ENCODE results near the gene NAT9. TPM values are rescaled to one million over a fixed set of nuclear protein-coding genes. Genes with fewer than 3 reads are reported as not detected.

The NAT9 gene
- total RNA-seq, 1 experiment from 2014 or later, result 25.3 TPM

- H3K9me3 ChIP-seq (ENCODE audit: low read length), result no peaks in the 10 kb centered on the region
- no peaks in the 10 kb centered on the region for H3K27me3 ChIP-seq (ENCODE audit: low read length)
- H2AFZ ChIP-seq (ENCODE audit: low read length), result no peak overlapping the region
- no peaks in the 10 kb centered on the region for H3K36me3 ChIP-seq (ENCODE audit: insufficient read depth, low read length)
- H3K27ac ChIP-seq (ENCODE audit: low read length), result no peak overlapping the region
- no peaks in the 10 kb centered on the region for H3K9me2 ChIP-seq (replicated peaks; ENCODE audit: insufficient read depth, low read length)
- H4K20me1 ChIP-seq (ENCODE audit: insufficient read depth, low read depth, low read length), result no peaks in the 10 kb centered on the region
- DNase-seq, result no peak
- no peak overlapping the region for H3K4me2 ChIP-seq (ENCODE audit: low read depth, low read length, poor library complexity, severe bottlenecking)
- no peak overlapping the region for H3K4me3 ChIP-seq (ENCODE audit: low read length)
- H3K4me1 ChIP-seq (ENCODE audit: low read length), result peaks cover 20% of the 10 kb centered on the region
- no peak overlapping the region for H3K9ac ChIP-seq (ENCODE audit: low read length)
- no peaks in the 10 kb centered on the region for H3K79me2 ChIP-seq (ENCODE audit: low read length)
These were observed 10.4 kb upstream of the NAT9 start for GRCh38 chr17:74786431-74787055.

GRCh38 chr17:74785981-74786360 lies 9.8 kb upstream of the NAT9 start:
- Histone ChIP-seq H3K9ac (ENCODE audit: low read length) (no peak overlapping the region), H3K79me2 (ENCODE audit: low read length) (no peaks in the 10 kb centered on the region)

GRCh38 chr17:74785096-74785980 lies 9.2 kb upstream of the NAT9 start:
- Histone ChIP-seq H4K20me1 (ENCODE audit: insufficient read depth, low read depth, low read length) (no peaks in the 10 kb centered on the region; the same call in 1 of the 2 replicates), H2AFZ (ENCODE audit: low read length) (no peak overlapping the region), H3K4me1 (ENCODE audit: low read length) (peaks cover 25% of the 10 kb centered on the region), H3K36me3 (ENCODE audit: insufficient read depth, low read length) (no peaks in the 10 kb centered on the region), H3K9ac (ENCODE audit: low read length) (no peak overlapping the region), H3K4me3 (ENCODE audit: low read length) (no peak overlapping the region), H3K27ac (ENCODE audit: low read length) (no peak overlapping the region), H3K79me2 (ENCODE audit: low read length) (no peaks in the 10 kb centered on the region), H3K27me3 (ENCODE audit: low read length) (no peaks in the 10 kb centered on the region), H3K9me2 (replicated peaks; ENCODE audit: insufficient read depth, low read length) (no peaks in the 10 kb centered on the region), H3K9me3 (ENCODE audit: low read length) (no peaks in the 10 kb centered on the region), H3K4me2 (ENCODE audit: low read depth, low read length, poor library complexity, severe bottlenecking) (peak overlapping the region; percentile 64)
- no peak for DNase-seq

More at GRCh38 chr17:74785981-74786360, 9.8 kb upstream of the NAT9 start:
- Histone ChIP-seq H3K27ac (ENCODE audit: low read length) (no peak overlapping the region), H3K27me3 (ENCODE audit: low read length) (no peaks in the 10 kb centered on the region), H2AFZ (ENCODE audit: low read length) (no peak overlapping the region), H3K36me3 (ENCODE audit: insufficient read depth, low read length) (no peaks in the 10 kb centered on the region), H3K4me2 (ENCODE audit: low read depth, low read length, poor library complexity, severe bottlenecking) (no peak overlapping the region), H3K4me1 (ENCODE audit: low read length) (peaks cover 20% of the 10 kb centered on the region), H3K4me3 (ENCODE audit: low read length) (no peak overlapping the region), H3K9me2 (replicated peaks; ENCODE audit: insufficient read depth, low read length) (no peaks in the 10 kb centered on the region), H4K20me1 (ENCODE audit: insufficient read depth, low read depth, low read length) (no peaks in the 10 kb centered on the region), H3K9me3 (ENCODE audit: low read length) (no peaks in the 10 kb centered on the region)
- DNase-seq, result no peak

GRCh38 chr17:74784125-74784810 lies 8.1 kb upstream of the NAT9 start:
- Histone ChIP-seq H3K79me2 (ENCODE audit: low read length) (no peaks in the 10 kb centered on the region), H3K9ac (ENCODE audit: low read length) (peak overlapping the region; percentile 31), H3K9me2 (replicated peaks; ENCODE audit: insufficient read depth, low read length) (no peaks in the 10 kb centered on the region), H2AFZ (ENCODE audit: low read length) (no peak overlapping the region), H3K36me3 (ENCODE audit: insufficient read depth, low read length) (no peaks in the 10 kb centered on the region), H3K27ac (ENCODE audit: low read length) (peak overlapping the region; percentile 59), H3K27me3 (ENCODE audit: low read length) (no peaks in the 10 kb centered on the region), H3K4me1 (ENCODE audit: low read length) (peaks cover 34% of the 10 kb centered on the region), H3K4me3 (ENCODE audit: low read length) (peak overlapping the region; percentile 41), H4K20me1 (ENCODE audit: insufficient read depth, low read depth, low read length) (no peaks in the 10 kb centered on the region; the same call in 1 of the 2 replicates), H3K9me3 (ENCODE audit: low read length) (no peaks in the 10 kb centered on the region), H3K4me2 (ENCODE audit: low read depth, low read length, poor library complexity, severe bottlenecking) (peak overlapping the region; percentile 64)
- DNase-seq, result no peak

GRCh38 chr17:74782571-74782970 lies 6.4 kb upstream of the NAT9 start:
- no peaks in the 10 kb centered on the region for H3K27me3 ChIP-seq (ENCODE audit: low read length)
- no peaks in the 10 kb centered on the region for H3K9me3 ChIP-seq (ENCODE audit: low read length)
- no peaks in the 10 kb centered on the region; the same call in 1 of the 2 replicates for H4K20me1 ChIP-seq (ENCODE audit: insufficient read depth, low read depth, low read length)
- H3K4me3 ChIP-seq (ENCODE audit: low read length), result no peak overlapping the region
- peaks cover 39% of the 10 kb centered on the region for H3K4me1 ChIP-seq (ENCODE audit: low read length)
- H3K79me2 ChIP-seq (ENCODE audit: low read length), result 0 out of 2 replicates have a peak, but pooled peaks cover 5% of the 10 kb centered on the region
- H3K4me2 ChIP-seq (ENCODE audit: low read depth, low read length, poor library complexity, severe bottlenecking), result no peak overlapping the region
- H3K9ac ChIP-seq (ENCODE audit: low read length), result no peak overlapping the region
- no peak for DNase-seq
- no peak overlapping the region for H3K27ac ChIP-seq (ENCODE audit: low read length)
- H3K36me3 ChIP-seq (ENCODE audit: insufficient read depth, low read length), result no peaks in the 10 kb centered on the region
- H3K9me2 ChIP-seq (replicated peaks; ENCODE audit: insufficient read depth, low read length), result no peaks in the 10 kb centered on the region
- no peak overlapping the region for H2AFZ ChIP-seq (ENCODE audit: low read length)

- H3K4me2 ChIP-seq (ENCODE audit: low read depth, low read length, poor library complexity, severe bottlenecking), result no peak overlapping the region
- H3K9me2 ChIP-seq (replicated peaks; ENCODE audit: insufficient read depth, low read length), result no peaks in the 10 kb centered on the region
- no peaks in the 10 kb centered on the region for H3K9me3 ChIP-seq (ENCODE audit: low read length)
- H4K20me1 ChIP-seq (ENCODE audit: insufficient read depth, low read depth, low read length), result no peaks in the 10 kb centered on the region; the same call in 1 of the 2 replicates
- H3K9ac ChIP-seq (ENCODE audit: low read length), result 0 out of 2 replicates have a peak overlapping the region, but pooled peaks have one; percentile 40
- H3K27me3 ChIP-seq (ENCODE audit: low read length), result no peaks in the 10 kb centered on the region
- H2AFZ ChIP-seq (ENCODE audit: low read length), result no peak overlapping the region
- peak; percentile 85 for DNase-seq
- no peak overlapping the region for H3K4me3 ChIP-seq (ENCODE audit: low read length)
- H3K27ac ChIP-seq (ENCODE audit: low read length), result no peak overlapping the region
- H3K4me1 ChIP-seq (ENCODE audit: low read length), result peaks cover 45% of the 10 kb centered on the region
- no peaks in the 10 kb centered on the region for H3K36me3 ChIP-seq (ENCODE audit: insufficient read depth, low read length)
- H3K79me2 ChIP-seq (ENCODE audit: low read length), result peaks cover 19% of the 10 kb centered on the region
These were observed 4.5 kb upstream of the NAT9 start for GRCh38 chr17:74780443-74781238.

- Histone ChIP-seq H3K4me3 (ENCODE audit: low read length) (no peak overlapping the region), H4K20me1 (ENCODE audit: insufficient read depth, low read depth, low read length) (no peaks in the 10 kb centered on the region; the same call in 1 of the 2 replicates), H3K27ac (ENCODE audit: low read length) (no peak overlapping the region), H3K9me2 (replicated peaks; ENCODE audit: insufficient read depth, low read length) (no peaks in the 10 kb centered on the region), H2AFZ (ENCODE audit: low read length) (no peak overlapping the region), H3K9me3 (ENCODE audit: low read length) (no peaks in the 10 kb centered on the region), H3K4me2 (ENCODE audit: low read depth, low read length, poor library complexity, severe bottlenecking) (no peak overlapping the region), H3K36me3 (ENCODE audit: insufficient read depth, low read length) (no peaks in the 10 kb centered on the region), H3K27me3 (ENCODE audit: low read length) (no peaks in the 10 kb centered on the region), H3K4me1 (ENCODE audit: low read length) (peaks cover 49% of the 10 kb centered on the region), H3K79me2 (ENCODE audit: low read length) (peaks cover 26% of the 10 kb centered on the region), H3K9ac (ENCODE audit: low read length) (peak overlapping the region; percentile 40; the same call in 1 of the 2 replicates)
- no peak for DNase-seq
These were observed 3.8 kb upstream of the NAT9 start for GRCh38 chr17:74779948-74780400.

Measured in Karpas-422 (cell line).